H1 (cell line): ENCODE data around the gene ESYT1. TPM values are rescaled to one million over a fixed set of nuclear protein-coding genes. Genes with fewer than 3 reads are reported as not detected.

Experiments used
- CTCF ChIA-PET: fragments of 300-600 bp; sonication (Branson Sonifier 250); formaldehyde crosslinking; loops from one replicate; lab custom pipeline; 2021; ENCODE audit not compliant: partially characterized antibody; lab: Charles Lee
- POLR2A ChIA-PET: fragments of 300-600 bp; sonication (Branson Sonifier 250); formaldehyde crosslinking; loops from one replicate; lab custom pipeline; 2021; ENCODE audit warnings: inconsistent platforms; ENCODE audit not compliant: partially characterized antibody; lab: Charles Lee
- DNase-seq, 2 experiments: peaks; one replicate each; pipeline versions ENCODE4 v3.0.0 to v3.0.0-alpha.2; 2010 to 2022; ENCODE audit warnings: low spot score in 2 of 2, low read depth in 1 of 2, mixed read lengths in 1 of 2
- FAIRE-seq: peaks from 2 replicates; lab custom pipeline; 2011; peaks lifted over from hg19 to GRCh38; lab: Jason Lieb, UNC
- H2AFZ ChIP-seq: 2 replicates; pipeline ENCODE4 v1.8.1; 2012; ENCODE audit warnings: low read length, inconsistent platforms
- H2AK5ac ChIP-seq: 2 replicates; pipeline ENCODE4 v1.6.1; 2013; ENCODE audit warnings: low read depth, low read length
- H2BK120ac ChIP-seq: replicated peaks from 2 replicates; pipeline ENCODE3; 2013; ENCODE audit warnings: low read depth, low read length, inconsistent platforms
- H2BK12ac ChIP-seq: 2 replicates; pipeline ENCODE4 v1.6.1; 2013; ENCODE audit warnings: low read depth, low read length
- H2BK15ac ChIP-seq: 2 replicates; pipeline ENCODE4 v1.6.1; 2013; ENCODE audit warnings: low read length
- H2BK20ac ChIP-seq: 2 replicates; pipeline ENCODE4 v1.6.1; 2013; ENCODE audit warnings: low read length
- H2BK5ac ChIP-seq: 2 replicates; pipeline ENCODE4 v1.6.1; 2013; ENCODE audit warnings: low read depth, low read length
- H3K14ac ChIP-seq: 2 replicates; pipeline ENCODE4 v1.6.1; 2013; ENCODE audit warnings: inconsistent platforms; ENCODE audit not compliant: insufficient read length
- H3K18ac ChIP-seq: 2 replicates; pipeline ENCODE4 v1.6.1; 2013; ENCODE audit warnings: low read length; ENCODE audit errors: extremely low read depth
- H3K23ac ChIP-seq: 2 replicates; pipeline ENCODE4 v1.6.1; 2013; ENCODE audit warnings: inconsistent platforms; ENCODE audit not compliant: insufficient read length
- H3K23me2 ChIP-seq: 2 replicates; pipeline ENCODE4 v1.6.1; 2013; ENCODE audit warnings: low read depth, low read length
- H3K27ac ChIP-seq: 2 replicates; pipeline ENCODE4 v1.6.1; 2011; ENCODE audit warnings: low read depth, low read length, inconsistent platforms
- H3K27me3 ChIP-seq, 4 experiments: replicated peaks in 1 of 4; 1 replicate in 1 of 4; 2 replicates in 3 of 4; pipeline versions ENCODE4 v1.6.1 to v1.8.1; 2011 to 2013; ENCODE audit warnings: low read length in 3 of 4, mild to moderate bottlenecking in 3 of 4, inconsistent platforms in 2 of 4, mixed read lengths in 2 of 4, moderate library complexity in 1 of 4; ENCODE audit not compliant: control insufficient read depth in 3 of 4, insufficient read depth in 3 of 4; ENCODE audit errors: extremely low read depth in 1 of 4
- H3K36me3 ChIP-seq, 4 experiments: 2 replicates each; pipeline versions ENCODE4 v1.6.1 to v1.8.1; 2011 to 2013; ENCODE audit warnings: mild to moderate bottlenecking in 4 of 4, low read length in 3 of 4, moderate library complexity in 2 of 4, control low read depth in 1 of 4, inconsistent platforms in 1 of 4; ENCODE audit not compliant: insufficient read depth in 4 of 4, control insufficient read depth in 2 of 4
- H3K4ac ChIP-seq: replicated peaks from 2 replicates; pipeline ENCODE3; 2013; ENCODE audit warnings: low read length, low read depth, mixed read lengths, inconsistent platforms; ENCODE audit not compliant: insufficient read length
- H3K4me1 ChIP-seq, 4 experiments: replicated peaks in 1 of 4; 1 replicate in 1 of 4; 2 replicates in 3 of 4; pipeline versions ENCODE4 v1.6.1 to v1.8.1; 2011 to 2013; ENCODE audit warnings: low read length in 3 of 4, inconsistent platforms in 2 of 4, mixed read lengths in 1 of 4; ENCODE audit not compliant: insufficient read depth in 4 of 4, control insufficient read depth in 3 of 4
- H3K4me2 ChIP-seq, 2 experiments: 2 replicates each; pipeline versions ENCODE4 v1.6.1 to v1.8.1; 2011 to 2013; ENCODE audit warnings: low read depth in 2 of 2, low read length in 2 of 2, control low read depth in 1 of 2, inconsistent platforms in 1 of 2, mild to moderate bottlenecking in 1 of 2; ENCODE audit not compliant: insufficient read depth in 1 of 2
- H3K4me3 ChIP-seq, 4 experiments: fragments of 200-600, 300-600 bp in 1 of 4; sonication (generic), shearing (Covaris generic), sonication (Bioruptor Twin) in 1 of 4; 2 replicates each; pipeline versions ENCODE4 v1.5.1 to v1.8.1; 2011 to 2016; ENCODE audit warnings: low read length in 4 of 4, low read depth in 3 of 4, control low read depth in 2 of 4, inconsistent platforms in 2 of 4, mild to moderate bottlenecking in 2 of 4, mixed read lengths in 1 of 4, moderate library complexity in 1 of 4; ENCODE audit not compliant: insufficient read depth in 2 of 4; ENCODE audit errors: extremely low read depth in 1 of 4
- H3K56ac ChIP-seq: replicated peaks from 2 replicates; pipeline ENCODE3; 2013; ENCODE audit warnings: low read depth, mild to moderate bottlenecking, mixed read lengths, low read length, inconsistent platforms; ENCODE audit not compliant: insufficient read length
- H3K79me1 ChIP-seq: 2 replicates; pipeline ENCODE4 v1.6.1; 2013; ENCODE audit warnings: low read depth, low read length, control low read depth
- H3K79me2 ChIP-seq, 2 experiments: 2 replicates each; pipeline versions ENCODE4 v1.6.1 to v1.8.1; 2012 to 2013; ENCODE audit warnings: low read length in 2 of 2, mild to moderate bottlenecking in 2 of 2, inconsistent platforms in 1 of 2; ENCODE audit not compliant: insufficient read depth in 2 of 2, control insufficient read depth in 1 of 2
- H3K9ac ChIP-seq, 4 experiments: replicated peaks in 1 of 4; 1 replicate in 1 of 4; 2 replicates in 3 of 4; pipeline versions ENCODE4 v1.6.1 to v1.8.1; 2011 to 2013; ENCODE audit warnings: low read depth in 3 of 4, low read length in 3 of 4, control low read depth in 2 of 4, mild to moderate bottlenecking in 2 of 4, moderate library complexity in 2 of 4, inconsistent platforms in 1 of 4; ENCODE audit errors: extremely low read depth in 1 of 4
- H3K9me3 ChIP-seq, 2 experiments: 2 replicates each; pipeline versions ENCODE4 v1.6.1 to v1.8.1; 2012 to 2013; ENCODE audit warnings: mild to moderate bottlenecking in 2 of 2, moderate library complexity in 2 of 2, control low read depth in 1 of 2, inconsistent platforms in 1 of 2, low read depth in 1 of 2, low read length in 1 of 2, mixed read lengths in 1 of 2; ENCODE audit not compliant: insufficient read depth in 2 of 2
- H4K20me1 ChIP-seq, 2 experiments: replicated peaks in 1 of 2; 2 replicates each; pipeline versions ENCODE3 to v1.8.1; 2011 to 2013; ENCODE audit warnings: inconsistent platforms in 2 of 2, low read length in 2 of 2, mild to moderate bottlenecking in 1 of 2; ENCODE audit not compliant: insufficient read depth in 2 of 2, control insufficient read depth in 1 of 2
- H4K5ac ChIP-seq: 2 replicates; pipeline ENCODE4 v1.6.1; 2013; ENCODE audit warnings: low read length, low read depth, mixed read lengths, inconsistent platforms; ENCODE audit not compliant: insufficient read length
- H4K8ac ChIP-seq: 2 replicates; pipeline ENCODE4 v1.8.0; 2013; ENCODE audit warnings: mild to moderate bottlenecking, moderate library complexity, low read length, inconsistent platforms; ENCODE audit not compliant: insufficient read depth; ENCODE audit errors: extremely low read depth
- H4K91ac ChIP-seq: replicated peaks from 2 replicates; pipeline ENCODE3; 2013; ENCODE audit warnings: low read length, mixed read lengths, inconsistent platforms; ENCODE audit not compliant: insufficient read length
- CBX5 ChIP-seq: fragments of 300-800, 300-1000 bp; sonication (generic); IDR thresholded peaks from 2 replicates; pipeline ENCODE4 v1.7.1; 2016; ENCODE audit warnings: antibody characterized with exemption, low read length, low read depth
- POLR2AphosphoS5 ChIP-seq: IDR thresholded peaks from 2 replicates; pipeline ENCODE4 v1.6.1; 2011; ENCODE audit warnings: low read depth, low read length
- WGBS, 2 experiments: shearing (Covaris generic) in 1 of 2; methylation state at CpG; one replicate each; pipeline versions ENCODE4 v1.1.6 to v1.1.7; 2013 to 2015; ENCODE audit warnings: low lambda C conversion rate in 2 of 2, mixed read lengths in 2 of 2, inconsistent platforms in 1 of 2, low coverage in 1 of 2, missing lambda C conversion rate in 1 of 2; ENCODE audit not compliant: insufficient replicate concordance in 2 of 2, insufficient coverage in 1 of 2, insufficient read length in 1 of 2; ENCODE audit errors: extremely low coverage in 1 of 2, missing lambda C conversion rate in 1 of 2; 5-methylcytosine and 5-hydroxymethylcytosine counted together
- polyA plus RNA-seq, 7 experiments: library from polyadenylated mRNA; depleted of rRNA in 3 of 7; stranded (reverse) in 5 of 7; unstranded in 2 of 7; fragments of >200 nt in 5 of 7; fragments of 200-250 nt in 2 of 7; gene quantifications; 1 replicate in 5 of 7; 2 replicates in 1 of 7; 4 replicates in 1 of 7; pipeline versions ENCODE4 v1.2.1 to v1.2.3, GENCODE V29; 2011 to 2013; ENCODE audit warnings: missing spikeins in 2 of 7, mixed read lengths in 2 of 7
- total RNA-seq: library from RNA; stranded (reverse); fragmentation: NEBNext Ultra II Directional; extraction: Animal tissue kit (Norgen Biotek cat#: 25700); gene quantifications from 2 replicates; pipeline ENCODE4 v1.2.1, GENCODE V29; 2021

ESYT1 gene
- total and polyA plus RNA-seq, 2 of the 8 experiments (the other 6 are each of a cell fraction or from before 2014, with no cell fraction given) = 86.9 to 165 TPM

DNA sequence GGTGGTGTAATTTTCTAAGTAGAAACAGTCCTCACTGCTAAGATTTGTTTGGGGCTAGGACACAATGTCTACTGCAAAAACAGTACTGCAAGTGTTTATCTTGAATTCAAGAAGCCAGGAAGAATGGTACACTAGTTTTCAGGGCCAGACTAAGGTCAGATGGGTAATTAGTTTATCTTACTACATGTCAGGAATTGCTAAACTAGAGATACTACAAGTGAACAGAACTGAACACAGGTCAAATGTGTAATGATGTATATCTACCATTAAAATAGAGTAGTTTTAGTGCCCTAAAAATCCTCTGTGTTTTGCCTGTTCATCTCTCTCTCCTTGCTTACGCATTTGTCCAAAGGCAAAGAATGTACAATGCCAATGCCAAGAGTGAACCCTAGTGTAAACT, 14.0 kb upstream of the ESYT1 start:
- Histone ChIP-seq H3K18ac (no peak overlapping the region), H2BK15ac (no peak overlapping the region), H3K79me2 (peaks cover 3 to 13% of the 10 kb centered on the region in 2 experiments; a peak in 3 of 4 replicates), H2BK20ac (no peak overlapping the region), H3K14ac (no peak overlapping the region), H2BK5ac (no peak overlapping the region), H4K5ac (no peak overlapping the region), H3K56ac (no peak overlapping the region), H3K27ac (no peak overlapping the region), H3K23me2 (peaks cover 10% of the 10 kb centered on the region), H3K4me3 (no peak overlapping the region), H3K36me3 (peaks cover 30 to 52% (median 46%) of the 10 kb centered on the region in 4 experiments), H2AK5ac (no peak overlapping the region), H4K8ac (no peak overlapping the region), H3K4ac (no peak overlapping the region), H3K4me2 (no peak overlapping the region), H3K27me3 (no peaks in the 10 kb centered on the region), H3K79me1 (no peaks in the 10 kb centered on the region), H3K9me3 (no peaks in the 10 kb centered on the region), H3K9ac (no peak overlapping the region), H4K91ac (no peak overlapping the region), H2BK120ac (no peak overlapping the region), H2BK12ac (no peak overlapping the region), H3K23ac (no peak overlapping the region), H2AFZ (no peak overlapping the region), H4K20me1 (no peaks in the 10 kb centered on the region), H3K4me1 (peaks cover 0 to 5% (median 3%) of the 10 kb centered on the region in 4 experiments; a peak in 4 of 7 replicates)
- no peak for DNase-seq
- no peak for FAIRE-seq
- WGBS, 2 experiments = 100% methylated on average over 1 of the region's 1 CpG; no CpG with 5 or more reads in 1 of the 2 experiments
- CTCF ChIA-PET = interaction anchor here (0.6 kb wide), 1 partner anchor 58 kb away, joined by 3 read pairs; no protein-coding TSS in a partner anchor
- POLR2A ChIA-PET = interaction anchor here (0.9 to 7.1 kb wide), 6 partner anchors 8 to 140 kb away, joined by 3 to 267 read pairs (median 20); partner anchors contain the start of genes ERBB3 and PA2G4
- TF ChIP-seq POLR2AphosphoS5 (no peak), CBX5 (no peak)
